HG03196 (cell line): ENCODE measurements around the gene CASS4.
"Not testable (repeated sequence)": the region's sequence is repeated elsewhere in the genome, so short reads cannot be mapped to it uniquely, and the experiment has no call there.

ENCODE experiments used
- ATAC-seq: cut with Tn5 transposase; IDR thresholded peaks from one replicate; pipeline ENCODE4 v1.9.1; 2021; ENCODE audit not compliant: unreplicated experiment

Gene CASS4, protein sequence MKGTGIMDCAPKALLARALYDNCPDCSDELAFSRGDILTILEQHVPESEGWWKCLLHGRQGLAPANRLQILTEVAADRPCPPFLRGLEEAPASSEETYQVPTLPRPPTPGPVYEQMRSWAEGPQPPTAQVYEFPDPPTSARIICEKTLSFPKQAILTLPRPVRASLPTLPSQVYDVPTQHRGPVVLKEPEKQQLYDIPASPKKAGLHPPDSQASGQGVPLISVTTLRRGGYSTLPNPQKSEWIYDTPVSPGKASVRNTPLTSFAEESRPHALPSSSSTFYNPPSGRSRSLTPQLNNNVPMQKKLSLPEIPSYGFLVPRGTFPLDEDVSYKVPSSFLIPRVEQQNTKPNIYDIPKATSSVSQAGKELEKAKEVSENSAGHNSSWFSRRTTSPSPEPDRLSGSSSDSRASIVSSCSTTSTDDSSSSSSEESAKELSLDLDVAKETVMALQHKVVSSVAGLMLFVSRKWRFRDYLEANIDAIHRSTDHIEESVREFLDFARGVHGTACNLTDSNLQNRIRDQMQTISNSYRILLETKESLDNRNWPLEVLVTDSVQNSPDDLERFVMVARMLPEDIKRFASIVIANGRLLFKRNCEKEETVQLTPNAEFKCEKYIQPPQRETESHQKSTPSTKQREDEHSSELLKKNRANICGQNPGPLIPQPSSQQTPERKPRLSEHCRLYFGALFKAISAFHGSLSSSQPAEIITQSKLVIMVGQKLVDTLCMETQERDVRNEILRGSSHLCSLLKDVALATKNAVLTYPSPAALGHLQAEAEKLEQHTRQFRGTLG

DNA sequence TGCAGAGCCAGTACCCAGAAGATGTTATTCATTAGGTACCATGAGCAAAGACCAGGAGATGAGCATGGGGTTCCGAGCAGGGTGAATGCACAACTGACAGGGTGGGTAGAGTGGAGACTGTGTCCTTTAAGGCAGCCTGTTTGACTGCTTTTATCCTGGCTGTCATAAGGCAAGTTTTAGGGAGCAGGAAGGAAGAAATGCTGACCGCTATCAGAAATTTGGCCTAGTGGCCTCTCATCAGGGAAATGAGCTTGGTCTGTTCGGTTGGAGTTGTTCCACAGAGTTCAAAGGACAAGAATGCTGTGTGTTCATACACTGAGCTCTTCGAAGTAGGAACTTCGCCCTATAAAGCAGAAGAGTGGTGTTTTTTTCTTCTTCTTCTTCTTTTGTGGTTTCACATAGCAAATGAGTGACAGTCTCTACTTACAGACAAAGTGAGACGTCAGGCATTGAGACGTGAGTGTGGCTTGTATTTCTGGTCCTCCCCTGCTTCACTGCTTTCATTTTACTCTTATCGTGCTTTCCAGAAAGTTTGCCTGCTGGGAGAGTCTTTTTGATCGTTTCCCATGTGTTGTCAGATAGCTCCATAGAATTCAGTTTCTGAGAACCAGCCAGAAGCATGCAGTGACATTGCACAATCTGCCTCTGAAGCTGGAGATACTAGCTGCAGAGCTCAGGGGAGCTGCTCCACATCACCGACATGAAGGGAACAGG, at the start of gene CASS4:
TSS of gene CASS4 (plus strand) at position 502 of the 714 bp plus-strand sequence. CDS start at position 701, 199 bp downstream.
- ATAC-seq, result no peak

DNA sequence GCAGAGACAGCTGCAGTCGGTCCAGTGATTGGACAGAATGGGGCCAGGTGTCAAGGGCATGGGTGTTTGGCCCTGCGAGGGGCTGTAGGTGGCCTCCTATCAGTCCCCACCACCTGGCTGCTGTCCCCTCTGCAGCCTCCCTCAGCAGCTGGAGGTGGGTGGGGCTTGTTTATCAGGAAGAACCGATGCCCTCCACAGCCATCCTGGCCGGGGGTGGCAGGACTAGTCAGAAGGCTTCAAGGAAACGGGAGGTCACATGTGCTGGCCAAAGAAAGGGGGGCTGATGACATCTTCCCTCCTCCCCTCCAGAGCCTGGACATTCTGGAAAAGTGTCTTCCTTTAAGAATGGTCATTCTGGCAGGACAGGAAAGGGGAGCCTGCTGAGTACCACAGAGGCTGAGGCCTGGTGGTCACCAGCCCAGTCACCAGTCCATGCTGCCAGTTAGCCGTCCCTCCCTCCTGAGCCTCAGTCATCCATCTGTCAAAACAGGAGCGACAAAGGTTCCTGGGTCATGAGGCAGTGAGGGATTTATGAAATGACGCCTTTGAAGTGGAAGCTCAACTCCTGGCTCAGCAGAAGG, 49.1 kb upstream of the CASS4 start:
- no peak for ATAC-seq

DNA sequence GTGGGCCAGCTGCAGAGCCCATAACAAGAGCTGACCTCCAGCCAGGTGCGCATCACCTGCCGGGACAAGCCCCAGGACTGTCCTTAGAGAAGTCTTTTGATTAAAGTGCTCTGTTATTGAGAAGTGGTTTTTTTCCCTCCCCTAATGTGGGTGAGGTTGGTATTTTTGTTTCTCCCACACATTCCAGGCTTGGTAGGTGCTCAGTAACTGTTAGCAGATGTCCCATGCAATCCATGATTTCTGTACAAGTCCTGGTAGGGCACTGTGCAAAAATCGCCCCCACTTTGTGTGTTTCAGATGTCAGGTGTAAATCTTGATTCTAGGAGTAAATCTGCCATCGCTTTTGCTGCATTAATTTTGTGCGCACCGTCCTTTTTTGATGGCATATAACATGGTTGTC, 48.6 kb upstream of the CASS4 start:
- no peak for ATAC-seq

DNA sequence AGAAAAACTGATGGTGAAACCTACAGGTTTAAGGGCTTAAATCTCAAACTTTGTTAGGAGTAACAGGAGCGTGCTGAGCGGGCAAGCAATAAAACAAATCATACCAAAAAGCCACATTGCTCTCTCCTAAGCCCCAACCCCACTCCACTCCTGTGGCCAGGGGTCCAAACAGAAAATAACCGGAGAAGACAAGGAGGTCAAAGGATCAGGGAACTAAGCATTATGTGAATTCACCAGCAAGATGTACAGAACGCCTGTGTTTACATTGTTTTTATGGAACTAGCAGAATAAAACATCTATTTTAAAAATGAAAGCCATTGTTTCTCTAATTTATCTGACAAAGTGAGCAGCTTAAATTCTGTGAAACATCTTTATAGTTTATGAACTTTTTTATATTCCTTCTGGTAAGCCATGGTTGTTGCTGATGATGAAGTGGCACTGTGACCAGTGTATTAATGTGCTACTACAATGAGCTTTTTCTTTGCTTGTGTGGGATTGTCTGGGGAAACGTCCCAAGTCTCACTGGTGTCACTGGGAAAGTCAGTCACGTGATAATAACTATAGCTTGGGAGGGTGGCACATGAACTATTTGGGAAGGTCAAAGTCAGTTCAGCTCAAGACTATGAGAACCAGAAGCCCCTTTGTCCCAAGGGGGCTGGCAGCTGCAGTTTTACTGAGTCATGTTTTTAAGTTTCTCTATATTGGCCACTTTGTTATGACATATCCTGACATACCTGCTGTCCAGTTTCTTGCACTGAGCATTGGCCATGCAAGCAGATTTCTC, 43.5 kb upstream of the CASS4 start:
- no peak for ATAC-seq

DNA sequence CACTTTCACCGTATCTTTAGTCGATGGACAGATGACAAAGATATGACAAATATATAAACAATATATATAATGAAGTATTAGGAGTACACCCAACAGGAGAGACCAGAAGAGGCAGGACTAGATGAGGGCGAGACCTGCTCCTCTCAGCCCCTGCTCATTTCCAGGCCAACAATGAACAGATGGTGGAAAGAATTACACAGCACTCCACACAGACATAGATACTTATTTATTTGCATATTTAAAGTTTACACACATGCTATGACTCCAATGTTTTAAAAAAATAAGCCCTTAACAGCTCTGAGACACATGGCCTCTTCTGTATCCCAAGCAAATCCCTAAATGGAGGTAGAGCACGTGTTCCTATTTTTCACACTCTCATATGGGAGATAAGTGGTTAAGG, 42.9 kb upstream of the CASS4 start:
- ATAC-seq, result no peak

DNA sequence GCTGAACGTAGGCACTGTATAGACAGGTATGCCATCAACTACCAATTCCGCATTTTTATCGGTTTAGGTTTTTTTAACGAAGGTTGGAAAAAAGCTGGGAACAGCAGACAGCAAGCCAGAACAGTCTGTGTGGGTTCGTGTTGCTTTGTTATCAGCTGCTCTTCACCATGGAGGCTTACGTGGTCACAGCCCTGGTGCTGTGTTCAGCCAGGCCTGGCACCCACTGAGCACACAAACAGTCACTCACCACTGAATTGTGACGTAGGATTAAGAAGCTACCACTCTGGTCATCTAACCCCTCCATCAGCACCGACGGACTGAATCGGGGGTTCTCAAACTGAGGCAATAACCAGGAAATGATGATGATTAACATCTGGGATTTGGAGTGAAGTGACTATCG, 40.1 kb upstream of the CASS4 start:
- no peak for ATAC-seq

DNA sequence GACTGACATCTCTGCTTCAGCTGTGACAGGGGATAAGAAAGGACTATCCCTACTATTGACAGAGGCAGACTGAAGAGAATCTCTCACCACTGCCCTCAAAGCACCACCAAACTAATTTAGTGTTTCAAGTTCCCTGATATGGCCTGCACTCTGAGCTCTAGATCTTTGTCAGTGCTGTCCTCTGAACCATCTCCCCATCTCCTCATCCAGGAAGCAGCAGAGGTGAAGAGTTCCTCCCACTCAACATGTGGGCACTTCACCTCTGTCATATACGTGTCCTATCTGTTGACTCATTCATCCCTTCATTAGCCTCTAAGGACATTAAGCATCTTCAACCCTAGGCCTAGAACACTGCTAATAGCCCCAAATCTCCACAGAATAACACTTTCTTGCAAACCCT, 39.2 kb upstream of the CASS4 start:
- ATAC-seq, result no peak

DNA sequence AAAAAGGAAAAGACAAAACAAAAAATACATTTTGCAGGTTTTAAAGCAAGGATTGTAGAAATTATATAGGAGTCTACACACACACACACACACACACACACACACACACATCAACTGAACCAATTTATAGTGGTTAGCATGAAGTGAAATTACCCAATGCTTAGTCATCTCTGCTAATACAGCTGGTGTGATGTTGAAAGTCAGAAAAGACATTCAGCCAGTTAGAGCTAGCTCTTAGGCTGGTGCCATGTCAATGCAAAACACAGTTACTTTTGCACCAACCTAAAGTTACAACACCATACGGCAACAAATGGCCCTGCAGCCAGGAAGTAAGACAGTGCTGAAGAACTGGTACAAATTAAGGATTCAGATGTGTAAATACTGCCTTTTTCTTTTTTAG, 38.1 kb upstream of the CASS4 start:
- no peak for ATAC-seq

DNA sequence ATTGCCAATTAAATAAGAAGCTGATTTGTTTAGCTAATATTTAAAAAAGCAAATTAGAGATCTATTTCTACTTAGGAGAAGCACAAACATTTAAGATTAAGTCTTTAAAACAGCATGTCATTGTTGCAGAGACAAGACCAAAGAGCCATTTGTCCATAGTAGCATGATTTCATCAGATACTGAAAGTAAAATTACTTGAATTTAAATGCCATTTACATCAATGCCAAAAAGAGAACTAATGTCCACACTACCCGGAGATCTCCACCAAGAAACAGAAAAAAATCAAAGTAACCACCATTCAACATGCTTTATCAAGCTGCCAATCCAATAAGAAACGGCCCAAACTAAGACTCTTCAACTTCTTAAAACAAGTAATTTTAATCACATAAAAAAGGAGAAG, 35.7 kb upstream of the CASS4 start:
- ATAC-seq, result no peak

DNA sequence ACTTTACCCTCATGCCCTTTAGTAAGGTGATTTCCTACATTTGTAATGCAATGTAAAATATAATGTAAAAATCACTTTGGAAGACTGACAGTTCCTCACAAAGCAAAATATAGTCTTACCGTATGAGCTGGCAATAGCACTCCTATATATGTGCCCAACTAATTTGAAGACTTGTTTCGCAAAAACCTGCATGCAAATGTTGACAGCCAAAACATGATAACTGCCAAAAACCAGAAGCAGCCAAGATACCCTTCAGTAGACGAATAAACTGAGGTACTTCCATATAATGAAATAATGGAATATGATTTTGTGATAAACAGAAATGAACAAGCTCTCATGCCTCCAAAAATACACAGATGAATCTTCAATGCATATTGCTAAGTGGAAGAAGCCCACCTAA, 33.7 kb upstream of the CASS4 start:
- no peak for ATAC-seq

DNA sequence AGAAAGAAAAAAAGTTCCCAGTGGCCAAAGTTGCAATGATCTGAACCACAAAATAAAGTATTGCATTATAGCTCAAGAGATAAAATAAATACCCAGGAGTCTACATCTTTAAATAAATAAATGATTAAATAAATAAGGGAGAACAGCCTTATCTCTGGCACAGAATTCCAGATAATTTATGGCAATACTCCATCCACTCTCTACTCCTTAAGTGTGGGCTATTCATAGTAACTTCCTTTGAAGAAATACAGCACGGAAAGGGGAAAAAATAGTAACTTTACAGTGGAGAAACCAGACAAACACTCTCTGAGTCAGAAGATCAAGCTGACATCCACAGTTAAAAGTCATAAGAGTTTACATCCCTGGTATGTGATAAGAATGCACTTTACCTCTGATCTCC, 31.7 kb upstream of the CASS4 start:
- no peak for ATAC-seq

DNA sequence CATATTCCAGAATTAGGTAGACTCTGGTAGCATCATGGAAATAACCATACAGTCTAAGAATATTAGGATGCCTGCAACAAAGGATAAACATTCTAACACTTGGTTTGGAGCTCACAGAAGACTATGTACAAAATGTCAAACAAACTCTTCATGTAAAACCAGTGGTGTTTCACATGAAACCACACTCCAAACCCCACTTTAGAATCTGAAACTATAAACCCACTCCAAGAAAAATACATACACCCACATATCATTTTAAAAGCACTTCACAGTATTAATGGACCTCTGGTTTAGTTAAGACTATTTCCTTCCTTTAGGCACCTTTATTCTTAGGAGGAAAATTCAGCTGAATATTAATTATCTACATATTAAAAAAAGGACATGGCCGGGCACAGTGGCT, 30.6 kb upstream of the CASS4 start:
- no peak for ATAC-seq

DNA sequence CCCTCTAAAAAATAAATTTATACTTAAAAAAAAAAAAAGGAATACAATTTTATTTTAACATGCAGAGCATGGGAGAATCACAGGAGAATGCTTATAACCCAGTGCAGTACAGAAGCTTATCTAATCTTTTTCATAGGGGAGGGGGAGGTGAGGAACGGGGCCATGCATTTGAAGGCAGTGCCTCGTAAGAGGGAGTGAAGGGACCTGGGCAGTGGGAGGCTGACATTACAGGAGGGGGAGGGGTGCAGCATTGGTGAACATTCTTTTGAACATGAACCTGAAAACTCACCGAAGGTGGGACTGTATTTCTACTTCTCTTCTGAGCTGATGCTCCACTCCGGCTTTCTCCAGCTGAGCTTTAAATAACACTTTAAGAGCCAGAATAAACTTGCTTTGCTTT, 29.4 kb upstream of the CASS4 start:
- ATAC-seq, result no peak

DNA sequence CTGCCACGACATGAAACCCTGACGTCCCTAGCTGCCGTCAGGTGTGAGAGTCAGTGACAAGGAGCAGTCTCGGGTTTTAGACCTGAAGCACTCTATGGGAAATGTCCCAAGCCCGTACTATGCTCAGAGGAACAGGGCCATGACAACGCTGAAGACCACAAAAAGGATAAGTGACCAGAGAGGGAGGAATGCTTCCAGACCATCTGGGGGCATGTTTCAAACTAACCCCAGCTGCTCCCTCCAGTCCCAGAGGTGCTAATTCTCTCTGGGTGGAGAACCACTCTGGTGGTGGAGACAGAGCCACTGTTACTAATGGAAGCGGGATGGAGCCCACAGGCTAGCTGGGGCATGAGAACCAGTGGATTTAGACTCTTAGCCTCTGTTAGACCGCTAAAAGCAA, 28.7 kb upstream of the CASS4 start:
- no peak for ATAC-seq

DNA sequence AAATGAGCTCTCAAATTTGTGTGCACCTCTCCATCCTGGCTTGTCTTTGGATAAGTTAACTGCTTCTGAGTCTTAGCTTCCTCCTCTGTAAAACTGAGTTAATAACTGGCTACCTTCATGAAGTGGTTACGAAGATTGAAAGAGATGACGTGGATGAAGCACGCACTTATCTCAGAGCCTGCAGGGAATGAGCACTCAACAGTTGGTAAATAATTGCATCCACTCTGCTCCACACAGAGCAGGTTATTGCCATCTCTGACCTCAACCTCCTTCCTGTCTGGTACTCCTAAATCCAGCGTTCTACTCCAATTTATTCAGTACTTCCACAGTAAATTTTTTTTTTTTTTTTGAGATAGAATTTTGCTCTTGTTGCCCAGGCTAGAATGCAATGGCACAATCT, 26.9 kb upstream of the CASS4 start:
- no peak for ATAC-seq

DNA sequence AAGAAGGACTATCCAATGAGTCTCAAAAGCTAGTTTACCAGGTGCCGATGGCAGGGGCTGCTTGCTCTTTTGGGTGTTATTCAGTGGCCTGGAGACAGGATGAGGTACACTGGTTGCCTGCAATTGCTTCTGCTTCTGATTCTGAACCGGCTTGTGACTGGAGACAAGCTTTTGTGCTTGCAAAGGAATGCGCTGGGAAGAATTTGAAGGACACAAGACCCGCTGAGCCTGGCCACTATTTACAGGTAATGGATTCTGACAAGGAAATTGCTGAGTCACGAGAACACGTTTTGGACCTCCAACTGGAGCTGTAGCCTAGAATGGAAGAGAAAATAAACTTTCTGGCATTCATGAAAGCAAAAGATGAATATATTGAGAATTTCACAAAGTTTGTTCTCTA, 25.8 kb upstream of the CASS4 start:
- no peak for ATAC-seq

DNA sequence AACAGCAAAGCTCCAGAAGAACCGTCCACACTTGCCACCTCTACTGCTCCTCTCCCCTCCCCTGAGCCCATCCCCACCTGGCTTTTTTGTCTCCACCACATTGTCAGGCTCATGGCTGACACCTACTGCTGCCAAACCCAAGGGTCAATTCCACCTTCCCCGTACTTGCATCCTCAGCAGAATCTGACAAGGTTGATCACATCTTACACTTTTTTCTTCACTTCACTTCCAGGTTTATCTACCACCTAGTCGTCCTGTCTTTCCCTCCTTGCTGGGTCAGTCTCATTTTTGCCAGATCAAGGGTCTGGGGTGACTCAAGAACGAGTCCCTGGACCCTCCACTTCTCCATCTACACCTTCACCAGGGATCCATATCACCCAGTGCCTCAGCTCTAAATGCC, 23.2 kb upstream of the CASS4 start:
- ATAC-seq, result no peak

DNA sequence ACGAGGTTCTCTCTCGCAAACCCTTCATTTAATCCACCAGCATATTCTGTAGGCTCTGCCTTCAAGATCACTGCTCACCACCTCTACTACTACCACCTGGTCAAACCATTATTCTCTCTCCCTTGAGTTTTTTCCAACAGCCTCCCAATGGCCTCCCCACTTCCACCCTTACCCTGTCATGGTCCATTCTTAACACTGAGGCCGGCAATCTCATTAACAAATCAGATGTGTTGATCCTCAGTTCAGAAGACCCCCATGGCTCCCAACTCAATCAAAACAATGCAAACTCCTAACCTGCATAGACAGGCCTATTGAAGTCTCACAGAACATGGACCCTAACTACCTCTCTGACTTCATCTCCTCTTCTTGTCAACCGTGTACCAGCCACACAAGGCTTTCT, 22.3 kb upstream of the CASS4 start:
- no peak for ATAC-seq

DNA sequence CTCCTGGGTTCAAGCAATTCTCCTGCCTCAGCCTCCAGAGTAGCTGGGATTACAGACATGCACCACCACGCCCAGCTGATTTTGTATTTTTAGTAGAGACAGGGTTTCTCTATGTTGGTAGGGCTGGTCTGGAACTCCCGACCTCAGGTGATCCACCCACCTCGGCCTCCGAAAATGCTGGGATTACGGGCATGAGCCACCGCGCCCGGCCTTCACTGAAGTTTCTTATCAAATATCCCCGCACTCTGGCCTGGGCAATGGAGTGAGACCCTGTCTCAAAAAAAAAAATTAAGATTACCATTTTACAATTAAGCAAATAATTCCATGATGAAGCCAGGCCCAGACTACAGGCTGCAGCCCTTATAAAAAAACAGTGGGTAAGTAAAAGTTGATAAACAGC, 21.7 kb upstream of the CASS4 start:
- not testable (repeated sequence) for ATAC-seq

DNA sequence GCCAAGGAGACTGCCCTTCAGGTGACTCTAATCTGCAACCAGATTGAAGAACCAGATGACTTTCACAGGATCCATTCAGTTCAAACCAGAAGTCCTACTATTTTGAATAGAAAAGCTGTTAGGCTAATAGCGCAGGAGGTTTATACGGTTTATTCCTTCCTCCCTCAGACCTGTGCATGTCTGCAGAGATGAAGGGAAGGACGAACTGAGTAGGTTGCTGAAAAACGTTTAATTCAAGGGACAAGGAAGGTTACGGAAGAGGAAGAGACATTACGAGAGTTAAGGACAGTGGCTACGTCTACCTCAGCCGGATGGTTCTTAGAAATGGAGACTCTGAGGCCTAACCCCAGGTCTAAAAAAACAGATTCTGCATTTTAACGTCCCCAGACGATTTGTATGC, 21.0 kb upstream of the CASS4 start:
- ATAC-seq, result no peak
